HG03135 (cell line): ENCODE results near the gene PPDPF.
"Not testable (repeated sequence)": the region's sequence is repeated elsewhere in the genome, so short reads cannot be mapped to it uniquely, and the experiment has no call there.

Experiments
- ATAC-seq: cut with Tn5 transposase; IDR thresholded peaks from one replicate; pipeline ENCODE4 v1.9.1; 2021; ENCODE audit warnings: mild to moderate bottlenecking, moderate library complexity; ENCODE audit not compliant: unreplicated experiment

Gene PPDPF

GRCh38 chr20:63561624-63562396, 41.2 kb downstream of the PPDPF start:
- ATAC-seq, result no peak

- ATAC-seq, result no peak
These were observed 42.1 kb downstream of the PPDPF start for GRCh38 chr20:63562461-63563224.

- no peak for ATAC-seq
These were observed 42.8 kb downstream of the PPDPF start for GRCh38 chr20:63563225-63563935.

GRCh38 chr20:63564036-63564810, 43.7 kb downstream of the PPDPF start:
- no peak for ATAC-seq

- ATAC-seq, result no peak
These were observed 44.6 kb downstream of the PPDPF start for GRCh38 chr20:63565021-63565698.

GRCh38 chr20:63565699-63566335, 45.3 kb downstream of the PPDPF start:
- no peak for ATAC-seq

- no peak for ATAC-seq
These were observed 46.0 kb downstream of the PPDPF start for GRCh38 chr20:63566395-63567135.

- no peak for ATAC-seq
These were observed 46.5 kb downstream of the PPDPF start for GRCh38 chr20:63567136-63567385.

GRCh38 chr20:63567386-63568169, 47.0 kb downstream of the PPDPF start:
- no peak for ATAC-seq

- no peak for ATAC-seq
These were observed 47.8 kb downstream of the PPDPF start for GRCh38 chr20:63568170-63568981.

- no peak for ATAC-seq
These were observed 48.7 kb downstream of the PPDPF start for GRCh38 chr20:63568986-63569949.

GRCh38 chr20:63570281-63571086, 49.9 kb downstream of the PPDPF start:
- ATAC-seq, result no peak

- not testable (repeated sequence) for ATAC-seq
These were observed 50.5 kb downstream of the PPDPF start for GRCh38 chr20:63571087-63571478.
